GM23338 (cell line): ENCODE data around the gene GREB1L. TPM values are rescaled to one million over a fixed set of nuclear protein-coding genes. Genes with fewer than 3 reads are reported as not detected.

Experiments used
- ATAC-seq: fragments of 200-7000 bp; cut with Tn5 transposase; 3 replicates; pipeline ENCODE4 v1.9.1; 2020
- DNase-seq: peaks from one replicate; pipeline ENCODE4 v3.0.0-alpha.2; 2015; ENCODE audit warnings: low spot score
- H2AFZ ChIP-seq: fragments of 200-600 bp; sonication (generic); 2 replicates; pipeline ENCODE4 v1.8.0; 2016; ENCODE audit warnings: antibody characterized with exemption, mild to moderate bottlenecking, moderate library complexity
- H3F3A ChIP-seq: fragments of 200-600 bp; sonication (generic); replicated peaks from 2 replicates; pipeline ENCODE4 v1.8.0; 2017; ENCODE audit warnings: antibody characterized with exemption, mixed run types, low read depth
- H3K27ac ChIP-seq: fragments of 200-600 bp; sonication (generic); 2 replicates; pipeline ENCODE4 v1.6.1; 2016; ENCODE audit warnings: low read depth
- H3K27me3 ChIP-seq: fragments of 200-600 bp; sonication (generic); 2 replicates; pipeline ENCODE4 v1.8.0; 2016; ENCODE audit warnings: mild to moderate bottlenecking, mixed run types, moderate library complexity; ENCODE audit not compliant: insufficient read depth
- H3K36me3 ChIP-seq: fragments of 200-600 bp; sonication (generic); 2 replicates; pipeline ENCODE4 v1.8.0; 2016; ENCODE audit warnings: mild to moderate bottlenecking; ENCODE audit not compliant: insufficient read depth
- H3K4me1 ChIP-seq: fragments of 200-600 bp; sonication (generic); 2 replicates; pipeline ENCODE4 v1.8.0; 2016; ENCODE audit warnings: mild to moderate bottlenecking, moderate library complexity; ENCODE audit not compliant: insufficient read depth
- H3K4me2 ChIP-seq: fragments of 200-600 bp; sonication (generic); 2 replicates; pipeline ENCODE4 v1.7.1; 2017; ENCODE audit warnings: mixed run types
- H3K4me3 ChIP-seq: fragments of 200-600 bp; sonication (generic); 2 replicates; pipeline ENCODE4 v1.6.1; 2016; ENCODE audit warnings: mixed run types
- H3K79me2 ChIP-seq: fragments of 200-600 bp; sonication (generic); replicated peaks from 2 replicates; pipeline ENCODE4 v1.8.0; 2017; ENCODE audit warnings: mild to moderate bottlenecking; ENCODE audit not compliant: insufficient read depth
- H3K9me2 ChIP-seq: fragments of 200-600 bp; sonication (generic); 2 replicates; pipeline ENCODE4 v1.8.0; 2017; ENCODE audit not compliant: insufficient read depth
- H4K20me1 ChIP-seq: fragments of 200-600 bp; sonication (generic); replicated peaks from 2 replicates; pipeline ENCODE4 v1.8.0; 2017; ENCODE audit warnings: mild to moderate bottlenecking; ENCODE audit not compliant: insufficient read depth
- H3K27ac Mint-ChIP-seq: 2 replicates; pipeline ENCODE4 v1.8.0; 2020; ENCODE audit warnings: inconsistent platforms, mild to moderate bottlenecking, moderate library complexity, mixed read lengths
- H3K27me3 Mint-ChIP-seq: 3 replicates; pipeline ENCODE4 v1.8.0; 2022; ENCODE audit warnings: low read depth, mild to moderate bottlenecking, moderate library complexity, mixed read lengths, inconsistent platforms; ENCODE audit not compliant: insufficient read depth, poor library complexity
- H3K36me3 Mint-ChIP-seq: 3 replicates; pipeline ENCODE4 v1.8.0; 2021; ENCODE audit warnings: low read depth, mild to moderate bottlenecking, inconsistent platforms, moderate library complexity, mixed read lengths
- H3K4me1 Mint-ChIP-seq: 3 replicates; pipeline ENCODE4 v1.8.0; 2020; ENCODE audit warnings: mild to moderate bottlenecking, inconsistent platforms, mixed read lengths
- H3K4me3 Mint-ChIP-seq: 3 replicates; pipeline ENCODE4 v1.8.0; 2021; ENCODE audit warnings: moderate library complexity, mild to moderate bottlenecking, inconsistent platforms, mixed read lengths
- H3K9me3 Mint-ChIP-seq: 3 replicates; pipeline ENCODE4 v1.8.0; 2020; ENCODE audit warnings: moderate library complexity, mild to moderate bottlenecking, inconsistent platforms, mixed read lengths
- CREB1 ChIP-seq: fragments of 250-450 bp; sonication (Bioruptor Pico); IDR thresholded peaks from 2 replicates; pipeline ENCODE4 v1.5.0; 2020; ENCODE audit warnings: low read depth, mild to moderate bottlenecking, moderate library complexity
- ETS1 ChIP-seq: IDR thresholded peaks from 2 replicates; pipeline ENCODE4 v1.6.1; 2016; ENCODE audit warnings: antibody characterized with exemption
- EZH2 ChIP-seq: fragments of 200-600 bp; sonication (generic); IDR thresholded peaks from one replicate; pipeline ENCODE4 v1.8.0; 2017; ENCODE audit warnings: antibody characterized with exemption, mild to moderate bottlenecking, low read depth; ENCODE audit not compliant: unreplicated experiment
- EZH2phosphoT487 ChIP-seq: fragments of 200-600 bp; sonication (generic); IDR thresholded peaks from one replicate; pipeline ENCODE4 v1.8.1; 2018; ENCODE audit warnings: antibody characterized with exemption; ENCODE audit not compliant: unreplicated experiment
- JUNB ChIP-seq: IDR thresholded peaks from one replicate; pipeline ENCODE4 v1.6.1; 2016; ENCODE audit warnings: antibody characterized with exemption; ENCODE audit not compliant: unreplicated experiment
- NANOG ChIP-seq: IDR thresholded peaks from 2 replicates; pipeline ENCODE4 v1.6.1; 2016; ENCODE audit warnings: antibody characterized with exemption, borderline replicate concordance
- POLR2AphosphoS5 ChIP-seq: IDR thresholded peaks from 2 replicates; pipeline ENCODE4 v1.6.1; 2016; ENCODE audit warnings: antibody characterized with exemption, low read depth
- STAT1 ChIP-seq: IDR thresholded peaks from one replicate; pipeline ENCODE4 v1.6.1; 2016; ENCODE audit warnings: antibody characterized with exemption; ENCODE audit not compliant: unreplicated experiment
- ZNF114 ChIP-seq: fragments of 250-450 bp; sonication (Bioruptor Pico); IDR thresholded peaks from 2 replicates; pipeline ENCODE4 v1.5.0; 2020; ENCODE audit warnings: mild to moderate bottlenecking, moderate library complexity
- ZNF331 ChIP-seq: fragments of 250-450 bp; sonication (Bioruptor Pico); IDR thresholded peaks from 2 replicates; pipeline ENCODE4 v1.5.0; 2020; ENCODE audit warnings: low read depth, mild to moderate bottlenecking, moderate library complexity
- ZNF462 ChIP-seq: fragments of 250-450 bp; sonication (Bioruptor Pico); IDR thresholded peaks from 2 replicates; pipeline ENCODE4 v1.5.0; 2020; ENCODE audit warnings: mild to moderate bottlenecking, moderate library complexity
- polyA plus RNA-seq: library from polyadenylated mRNA; unstranded; fragments of >200 nt; fragmentation: Nextera tagmentation; extraction: Ambion mirVana; gene quantifications from 2 replicates; pipeline ENCODE4 v1.2.1, GENCODE V29; 2016
- total RNA-seq: library from RNA; depleted of rRNA; stranded (reverse); fragments of >200 nt; shearing (Covaris generic); gene quantifications from 2 replicates; pipeline ENCODE4 v1.2.3, GENCODE V29; 2014
- TF ChIP-seq, protein P1 (sequence below), 2 experiments: fragments of 200-600 bp in 1 of 2; sonication (generic) in 1 of 2; conservative IDR thresholded peaks; 2 replicates each; pipeline versions ENCODE4 v1.5.1 to v1.6.1; 2016 to 2017; ENCODE audit warnings: antibody characterized with exemption in 2 of 2, low read depth in 2 of 2, mild to moderate bottlenecking in 2 of 2, moderate library complexity in 1 of 2
- TF ChIP-seq, protein P2 (sequence below): IDR thresholded peaks from one replicate; pipeline ENCODE4 v1.6.1; 2018; ENCODE audit warnings: antibody characterized with exemption; ENCODE audit not compliant: unreplicated experiment

Gene GREB1L
- total and polyA plus RNA-seq, 2 experiments from 2014 or later = 0.03 to 0.29 TPM

- no peaks in the 10 kb centered on the region for H3K9me3 Mint-ChIP-seq
- H3K36me3 Mint-ChIP-seq = no peaks in the 10 kb centered on the region
- H3K79me2 ChIP-seq = no peaks in the 10 kb centered on the region
- H3K4me3 ChIP-seq = no peak overlapping the region
- no peak overlapping the region for H3K4me3 Mint-ChIP-seq
- H3K4me1 Mint-ChIP-seq = peaks cover 7% of the 10 kb centered on the region
- H3K27me3 Mint-ChIP-seq = peaks cover 79% of the 10 kb centered on the region
- H3K27ac Mint-ChIP-seq = no peak overlapping the region
- DNase-seq (no peak), ATAC-seq (no peak)
- H3K4me1 ChIP-seq = no peaks in the 10 kb centered on the region
- TF ChIP-seq ETS1 = no peak
- TF ChIP-seq NANOG = no peak
- no peak for TF ChIP-seq ZNF114
- TF ChIP-seq ZNF462 (CRISPR knock-in tag) = no peak
- no peak for TF ChIP-seq ZNF331 (CRISPR knock-in tag)
- no peak for TF ChIP-seq POLR2AphosphoS5
- TF ChIP-seq, protein P1, sequence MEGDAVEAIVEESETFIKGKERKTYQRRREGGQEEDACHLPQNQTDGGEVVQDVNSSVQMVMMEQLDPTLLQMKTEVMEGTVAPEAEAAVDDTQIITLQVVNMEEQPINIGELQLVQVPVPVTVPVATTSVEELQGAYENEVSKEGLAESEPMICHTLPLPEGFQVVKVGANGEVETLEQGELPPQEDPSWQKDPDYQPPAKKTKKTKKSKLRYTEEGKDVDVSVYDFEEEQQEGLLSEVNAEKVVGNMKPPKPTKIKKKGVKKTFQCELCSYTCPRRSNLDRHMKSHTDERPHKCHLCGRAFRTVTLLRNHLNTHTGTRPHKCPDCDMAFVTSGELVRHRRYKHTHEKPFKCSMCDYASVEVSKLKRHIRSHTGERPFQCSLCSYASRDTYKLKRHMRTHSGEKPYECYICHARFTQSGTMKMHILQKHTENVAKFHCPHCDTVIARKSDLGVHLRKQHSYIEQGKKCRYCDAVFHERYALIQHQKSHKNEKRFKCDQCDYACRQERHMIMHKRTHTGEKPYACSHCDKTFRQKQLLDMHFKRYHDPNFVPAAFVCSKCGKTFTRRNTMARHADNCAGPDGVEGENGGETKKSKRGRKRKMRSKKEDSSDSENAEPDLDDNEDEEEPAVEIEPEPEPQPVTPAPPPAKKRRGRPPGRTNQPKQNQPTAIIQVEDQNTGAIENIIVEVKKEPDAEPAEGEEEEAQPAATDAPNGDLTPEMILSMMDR (conservative IDR thresholded peaks at IDR 0.05; ENCODE audit: low read depth in 2 of 2) = no peak
- TF ChIP-seq EZH2 = no peak
- no peak for TF ChIP-seq STAT1
- TF ChIP-seq, protein P2, sequence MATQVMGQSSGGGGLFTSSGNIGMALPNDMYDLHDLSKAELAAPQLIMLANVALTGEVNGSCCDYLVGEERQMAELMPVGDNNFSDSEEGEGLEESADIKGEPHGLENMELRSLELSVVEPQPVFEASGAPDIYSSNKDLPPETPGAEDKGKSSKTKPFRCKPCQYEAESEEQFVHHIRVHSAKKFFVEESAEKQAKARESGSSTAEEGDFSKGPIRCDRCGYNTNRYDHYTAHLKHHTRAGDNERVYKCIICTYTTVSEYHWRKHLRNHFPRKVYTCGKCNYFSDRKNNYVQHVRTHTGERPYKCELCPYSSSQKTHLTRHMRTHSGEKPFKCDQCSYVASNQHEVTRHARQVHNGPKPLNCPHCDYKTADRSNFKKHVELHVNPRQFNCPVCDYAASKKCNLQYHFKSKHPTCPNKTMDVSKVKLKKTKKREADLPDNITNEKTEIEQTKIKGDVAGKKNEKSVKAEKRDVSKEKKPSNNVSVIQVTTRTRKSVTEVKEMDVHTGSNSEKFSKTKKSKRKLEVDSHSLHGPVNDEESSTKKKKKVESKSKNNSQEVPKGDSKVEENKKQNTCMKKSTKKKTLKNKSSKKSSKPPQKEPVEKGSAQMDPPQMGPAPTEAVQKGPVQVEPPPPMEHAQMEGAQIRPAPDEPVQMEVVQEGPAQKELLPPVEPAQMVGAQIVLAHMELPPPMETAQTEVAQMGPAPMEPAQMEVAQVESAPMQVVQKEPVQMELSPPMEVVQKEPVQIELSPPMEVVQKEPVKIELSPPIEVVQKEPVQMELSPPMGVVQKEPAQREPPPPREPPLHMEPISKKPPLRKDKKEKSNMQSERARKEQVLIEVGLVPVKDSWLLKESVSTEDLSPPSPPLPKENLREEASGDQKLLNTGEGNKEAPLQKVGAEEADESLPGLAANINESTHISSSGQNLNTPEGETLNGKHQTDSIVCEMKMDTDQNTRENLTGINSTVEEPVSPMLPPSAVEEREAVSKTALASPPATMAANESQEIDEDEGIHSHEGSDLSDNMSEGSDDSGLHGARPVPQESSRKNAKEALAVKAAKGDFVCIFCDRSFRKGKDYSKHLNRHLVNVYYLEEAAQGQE = no peak
- TF ChIP-seq JUNB = no peak
- no peak for TF ChIP-seq CREB1
- no peak for TF ChIP-seq EZH2phosphoT487
- H3K4me2 ChIP-seq = no peak overlapping the region
- H3K27me3 ChIP-seq = peaks cover 97% of the 10 kb centered on the region
- no peak overlapping the region for H3K27ac ChIP-seq
- no peak overlapping the region for H2AFZ ChIP-seq
- H3K9me2 ChIP-seq = no peaks in the 10 kb centered on the region
- no peaks in the 10 kb centered on the region for H3F3A ChIP-seq
- peaks cover 27% of the 10 kb centered on the region for H4K20me1 ChIP-seq
- H3K36me3 ChIP-seq = no peaks in the 10 kb centered on the region
These were observed 147.3 kb downstream of the GREB1L start for GRCh38 chr18:21389283-21389682.
